HTERT RPE-1 (cell line): ENCODE data around the gene SMIM35.

Experiments used
- in situ Hi-C: fragments of 300-500 bp; cut with MboI; formaldehyde crosslinking; loops from 4 replicates; pipeline ENCODE4 v1.14.3; 2020; ENCODE audit warnings: low sequenced_read_pairs

The SMIM35 gene

GRCh38 chr11:118060081-118060661 lies 26.6 kb downstream of the SMIM35 start:
- in situ Hi-C loops = no loop called here

DNA sequence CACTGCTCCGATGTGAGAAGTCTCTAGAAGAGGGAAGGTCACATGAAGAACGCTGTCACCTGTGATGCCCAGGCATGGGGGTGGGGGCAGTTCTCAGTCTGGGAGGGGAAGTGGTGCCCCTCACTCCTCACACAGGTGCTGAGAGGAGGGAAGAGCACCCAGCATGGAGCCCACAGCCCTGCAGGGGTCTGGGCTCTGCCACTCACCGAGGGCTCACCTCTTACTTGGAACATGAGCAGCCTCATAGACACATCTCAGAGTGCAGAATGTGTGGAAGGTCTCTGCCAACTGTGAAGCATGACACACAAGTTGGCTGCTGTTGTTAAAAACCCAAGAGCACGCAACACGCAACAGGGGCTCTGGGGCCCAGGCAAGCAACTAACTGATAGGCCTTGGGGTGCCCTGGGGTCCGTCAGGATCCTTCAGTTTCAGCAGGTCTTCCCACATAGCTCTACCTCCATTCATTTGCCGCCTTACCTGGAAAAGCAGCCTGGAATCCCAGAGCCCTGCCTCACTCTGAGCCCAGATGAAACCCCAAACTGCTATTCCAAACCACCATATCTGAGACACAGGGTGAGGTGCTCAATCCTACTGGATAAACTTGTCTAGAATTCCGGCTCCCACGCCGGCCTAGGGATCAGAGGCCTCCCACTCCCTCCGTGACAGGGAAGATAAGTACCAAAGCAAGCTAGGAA lies 27.4 kb downstream of the SMIM35 start:
- in situ Hi-C loops = no loop called here

- in situ Hi-C loops = no loop called here
Measured at GRCh38 chr11:118058311-118059245, 28.2 kb downstream of the SMIM35 start.

DNA sequence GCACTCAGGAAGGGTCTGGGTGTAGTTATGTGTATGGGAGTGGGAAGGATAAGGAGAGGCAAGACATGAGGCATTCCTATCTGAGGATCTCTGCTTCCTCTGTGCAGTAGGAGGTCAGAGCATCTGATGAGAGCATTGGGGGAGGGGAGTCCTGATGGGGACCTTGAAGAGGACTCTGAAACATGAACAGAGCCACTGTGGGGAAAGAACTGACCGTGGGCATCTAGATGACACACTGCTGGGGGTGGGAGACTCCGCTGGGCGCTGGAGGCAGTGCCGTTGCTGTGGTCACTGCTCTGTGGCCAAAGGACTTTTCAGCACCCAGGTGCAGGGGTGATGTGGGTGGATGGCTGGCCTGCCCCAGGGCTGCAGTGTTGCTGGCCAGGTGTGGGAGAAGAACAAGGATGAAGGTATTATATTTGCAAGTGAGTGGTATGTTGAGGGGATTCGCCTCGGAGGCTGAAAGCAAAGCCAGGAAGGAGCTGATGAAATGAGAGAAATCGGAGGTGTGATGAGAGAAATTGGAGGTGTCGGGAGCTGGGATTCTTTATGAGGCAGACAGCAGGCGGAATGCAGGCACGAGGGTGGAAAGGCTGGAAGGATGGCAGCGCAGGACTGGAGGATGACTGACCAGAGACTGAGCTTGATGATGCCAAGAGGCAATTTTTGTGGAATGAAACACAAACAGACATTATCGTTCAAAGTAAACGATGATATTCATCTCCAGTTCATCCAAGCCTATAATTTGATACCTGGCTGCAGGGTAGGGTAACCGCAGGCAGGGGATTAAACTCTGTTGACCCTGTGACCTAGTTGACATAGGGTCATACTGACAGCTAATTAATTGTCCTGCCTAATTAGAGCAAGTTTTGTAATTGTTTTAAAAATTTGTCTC lies 29.3 kb downstream of the SMIM35 start:
- in situ Hi-C loops = no loop called here

DNA sequence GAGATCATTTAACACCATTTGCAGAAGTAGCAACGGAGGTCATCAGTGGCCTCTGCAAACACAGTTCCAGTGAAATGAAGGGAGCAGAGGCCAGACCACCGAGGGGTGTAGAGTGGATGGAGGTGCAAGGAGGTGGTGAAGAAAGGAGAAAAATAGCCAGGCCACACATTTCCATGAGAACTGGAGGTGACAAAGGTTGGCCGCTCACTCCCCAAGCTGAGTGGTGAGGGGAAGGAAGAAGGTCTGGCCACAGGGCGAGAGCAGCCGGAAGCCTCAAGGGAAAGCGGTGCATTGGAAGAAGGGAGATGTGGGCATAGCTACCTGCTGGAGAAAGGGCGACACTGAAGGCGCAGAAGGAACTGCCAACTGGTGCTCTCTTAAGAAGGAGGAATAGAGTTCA lies 30.0 kb downstream of the SMIM35 start:
- in situ Hi-C loops = no loop called here

DNA sequence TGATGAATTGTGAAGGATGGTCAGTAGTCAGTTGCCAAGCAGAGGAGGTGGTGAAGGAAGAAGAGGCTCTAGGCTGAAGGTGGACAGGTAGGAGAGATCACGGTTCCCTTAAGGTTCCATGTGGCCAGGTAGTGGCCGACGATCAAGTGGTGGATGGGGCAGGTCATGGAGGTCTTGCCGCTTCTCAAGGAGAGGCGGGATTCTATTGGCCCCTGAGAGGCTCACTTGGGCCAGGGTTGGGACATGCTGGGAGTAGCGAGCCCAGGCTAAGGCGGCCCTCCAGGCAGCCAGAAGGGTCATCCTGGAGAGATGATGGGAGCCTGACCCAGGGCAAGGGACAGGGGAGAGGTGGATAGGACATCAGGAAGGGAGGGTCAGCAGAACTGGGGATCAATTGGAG lies 30.8 kb downstream of the SMIM35 start:
- in situ Hi-C loops = no loop called here

GRCh38 chr11:118054712-118055640 lies 31.8 kb downstream of the SMIM35 start:
- in situ Hi-C loops = no loop called here

GRCh38 chr11:118052581-118053206 lies 34.1 kb downstream of the SMIM35 start:
- in situ Hi-C loops = no loop called here

DNA sequence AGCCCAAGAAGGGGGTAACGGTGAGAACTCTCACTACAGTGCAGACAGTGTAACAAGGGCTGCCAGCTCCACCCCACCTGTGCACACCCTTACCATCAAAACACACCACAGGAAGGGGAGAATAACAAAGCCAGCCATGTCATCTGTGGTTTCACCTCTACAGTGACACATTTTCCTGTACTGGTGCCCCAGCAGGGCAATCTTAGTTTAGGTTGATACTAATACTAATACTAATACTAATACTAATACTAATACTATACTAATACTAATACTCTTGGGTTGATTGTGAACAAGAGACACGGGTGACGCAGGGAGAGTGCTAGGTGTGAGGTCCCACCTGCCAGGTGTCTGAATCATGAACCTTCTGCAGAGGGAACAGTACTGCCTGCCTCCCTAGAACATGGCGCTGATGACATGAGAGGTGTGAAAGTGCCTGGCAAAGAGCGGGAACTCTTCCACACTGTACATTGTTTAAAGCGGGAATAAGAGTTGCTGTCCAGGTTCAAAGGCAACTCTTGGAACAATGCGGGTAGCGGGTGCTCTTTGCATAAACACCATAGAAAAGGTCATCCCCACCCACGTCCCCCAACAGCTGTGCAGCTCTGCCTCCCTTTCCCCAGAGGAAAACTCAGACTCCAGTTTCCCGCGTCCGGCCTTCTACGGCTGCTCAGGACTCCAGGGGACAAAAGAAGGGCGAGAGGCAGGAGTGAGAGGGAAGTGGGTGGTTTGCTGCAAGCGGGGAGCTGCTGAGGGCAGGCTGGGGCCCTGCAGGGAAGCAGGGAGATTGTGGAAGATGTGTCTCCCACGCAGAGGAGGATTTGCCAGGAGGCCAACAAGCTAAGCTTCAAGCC lies 34.9 kb downstream of the SMIM35 start:
- in situ Hi-C loops = no loop called here

DNA sequence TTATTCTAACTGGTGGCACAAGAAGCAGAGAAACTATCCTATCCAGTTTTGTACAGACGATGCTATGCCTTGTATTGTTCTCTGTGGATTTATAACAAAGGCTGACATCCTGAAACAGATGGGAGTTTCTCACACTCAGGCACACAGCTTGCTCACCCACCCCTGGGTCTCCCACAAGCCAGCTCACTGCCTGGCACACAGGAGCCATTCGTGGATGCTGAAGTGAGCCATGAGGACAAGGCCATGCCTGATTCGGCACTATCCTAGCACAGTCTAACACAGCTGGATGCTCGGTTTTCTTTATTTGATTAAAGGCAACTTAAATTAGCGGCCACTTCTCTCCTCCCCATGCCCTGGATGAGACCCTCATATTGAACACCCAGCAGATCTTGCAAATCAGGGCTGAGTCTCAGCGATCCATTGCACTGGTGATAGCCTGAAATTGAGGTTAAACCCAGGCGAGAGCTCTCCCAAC lies 35.6 kb downstream of the SMIM35 start:
- in situ Hi-C loops = no loop called here

- in situ Hi-C loops = no loop called here
Measured at GRCh38 chr11:118050208-118050891, 36.4 kb downstream of the SMIM35 start.

DNA sequence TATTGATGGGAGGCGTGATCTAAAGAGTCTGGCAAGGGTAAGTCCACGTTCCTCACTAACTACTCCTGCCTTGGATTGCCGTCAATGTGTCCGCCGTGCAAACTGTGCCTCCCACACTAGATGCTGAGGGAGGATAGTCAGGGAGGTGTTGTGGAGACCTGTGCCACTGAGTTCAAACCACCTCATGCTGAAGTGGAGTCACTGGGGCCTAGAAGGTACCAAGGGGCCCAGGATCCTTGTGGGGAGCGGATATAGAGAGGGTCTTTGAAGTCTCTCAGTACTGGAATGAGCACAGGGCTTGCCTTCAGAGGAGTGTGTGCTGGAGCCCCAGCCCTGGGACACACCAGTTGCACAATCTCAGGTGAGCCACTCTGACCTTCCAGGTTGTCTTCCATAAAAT lies 37.0 kb downstream of the SMIM35 start:
- in situ Hi-C loops = no loop called here

- in situ Hi-C loops = no loop called here
Measured at GRCh38 chr11:118048472-118049370, 38.0 kb downstream of the SMIM35 start.

- in situ Hi-C loops = no loop called here
Measured at GRCh38 chr11:118047749-118048148, 39.0 kb downstream of the SMIM35 start.

GRCh38 chr11:118046964-118047700 lies 39.6 kb downstream of the SMIM35 start:
- in situ Hi-C loops = no loop called here
